Measurements from ENCODE around the gene ECT2L. TPM values are rescaled to one million over a fixed set of nuclear protein-coding genes. Genes with fewer than 3 reads are reported as not detected.

The ECT2L gene
- total RNA-seq, 6 experiments from 2014 or later = not detected

DNA sequence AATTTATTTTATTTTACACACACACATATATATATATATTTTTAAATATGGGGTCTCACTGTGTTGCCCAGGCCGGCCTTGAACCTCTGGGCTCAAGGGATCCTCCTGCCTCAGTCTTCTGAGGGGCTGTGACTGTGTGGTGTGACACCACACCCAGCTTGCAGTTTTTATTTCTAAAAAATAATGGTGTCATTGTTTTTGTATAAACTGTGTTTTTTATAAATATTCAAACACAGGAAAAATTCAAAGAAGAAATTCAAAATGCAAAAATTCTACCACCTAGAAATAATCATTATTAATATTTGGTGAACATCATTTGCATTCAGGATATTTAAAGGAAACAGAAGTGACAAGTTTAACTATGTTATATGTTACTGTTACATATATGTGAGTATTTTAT lies 19.2 kb upstream of the ECT2L start:
- Histone ChIP-seq H3K27ac (no peak overlapping the region), H3K4me3 (no peak overlapping the region), H3K36me3 (peaks cover 0 to 18% (median 5%) of the 10 kb centered on the region in 4 donors), H3K9me3 (no peaks in the 10 kb centered on the region), H3K4me1 (peaks cover 0 to 19% (median 2%) of the 10 kb centered on the region in 4 donors), H3K27me3 (no peaks in the 10 kb centered on the region)
- DNase-seq (no peak), ATAC-seq (no peak)
- intact Hi-C loops (cut with DNase I) = no loop called here
- 93% methylated on average over 1 of the region's 1 CpG for WGBS (ENCODE audit: insufficient coverage, low coverage, low lambda C conversion rate, missing lambda C conversion rate)
- no peak for TF ChIP-seq POLR2A (IDR thresholded peaks at IDR 0.05)
- TF ChIP-seq, protein P1, sequence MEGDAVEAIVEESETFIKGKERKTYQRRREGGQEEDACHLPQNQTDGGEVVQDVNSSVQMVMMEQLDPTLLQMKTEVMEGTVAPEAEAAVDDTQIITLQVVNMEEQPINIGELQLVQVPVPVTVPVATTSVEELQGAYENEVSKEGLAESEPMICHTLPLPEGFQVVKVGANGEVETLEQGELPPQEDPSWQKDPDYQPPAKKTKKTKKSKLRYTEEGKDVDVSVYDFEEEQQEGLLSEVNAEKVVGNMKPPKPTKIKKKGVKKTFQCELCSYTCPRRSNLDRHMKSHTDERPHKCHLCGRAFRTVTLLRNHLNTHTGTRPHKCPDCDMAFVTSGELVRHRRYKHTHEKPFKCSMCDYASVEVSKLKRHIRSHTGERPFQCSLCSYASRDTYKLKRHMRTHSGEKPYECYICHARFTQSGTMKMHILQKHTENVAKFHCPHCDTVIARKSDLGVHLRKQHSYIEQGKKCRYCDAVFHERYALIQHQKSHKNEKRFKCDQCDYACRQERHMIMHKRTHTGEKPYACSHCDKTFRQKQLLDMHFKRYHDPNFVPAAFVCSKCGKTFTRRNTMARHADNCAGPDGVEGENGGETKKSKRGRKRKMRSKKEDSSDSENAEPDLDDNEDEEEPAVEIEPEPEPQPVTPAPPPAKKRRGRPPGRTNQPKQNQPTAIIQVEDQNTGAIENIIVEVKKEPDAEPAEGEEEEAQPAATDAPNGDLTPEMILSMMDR (IDR thresholded peaks at IDR 0.05) = no peak

DNA sequence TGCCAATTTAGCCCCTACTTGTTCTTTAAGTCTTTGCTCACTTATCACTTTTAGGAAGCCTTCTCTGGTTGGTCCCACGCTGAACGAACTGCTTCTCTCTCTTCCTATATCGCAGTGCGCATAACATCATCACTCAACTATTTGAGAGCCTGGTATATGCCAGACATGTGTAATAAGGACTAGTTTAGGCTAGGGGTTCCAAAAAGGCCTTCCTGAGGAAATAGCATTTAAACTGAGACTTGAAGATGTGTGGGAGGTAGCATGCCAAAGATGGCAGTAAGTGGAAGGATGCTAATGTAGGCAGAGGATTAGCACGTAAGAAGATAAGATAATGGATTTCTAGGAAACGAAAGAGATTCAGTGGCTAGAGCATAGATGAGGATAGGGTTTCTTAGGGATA lies 17.6 kb upstream of the ECT2L start:
- Histone ChIP-seq H3K4me1 (peaks cover 0 to 12% (median 0%) of the 10 kb centered on the region in 4 donors), H3K36me3 (peaks cover 0 to 33% (median 7%) of the 10 kb centered on the region in 4 donors), H3K27me3 (no peaks in the 10 kb centered on the region), H3K9me3 (no peaks in the 10 kb centered on the region), H3K4me3 (no peak overlapping the region), H3K27ac (no peak overlapping the region)
- ATAC-seq (no peak), DNase-seq (no peak)
- intact Hi-C loops (cut with DNase I) = no loop called here
- WGBS (ENCODE audit: insufficient coverage, low coverage, low lambda C conversion rate, missing lambda C conversion rate) = 89% methylated on average over 6 of the region's 6 CpGs
- TF ChIP-seq, protein P1 (IDR thresholded peaks at IDR 0.05) = no peak
- no peak for TF ChIP-seq POLR2A (IDR thresholded peaks at IDR 0.05)

DNA sequence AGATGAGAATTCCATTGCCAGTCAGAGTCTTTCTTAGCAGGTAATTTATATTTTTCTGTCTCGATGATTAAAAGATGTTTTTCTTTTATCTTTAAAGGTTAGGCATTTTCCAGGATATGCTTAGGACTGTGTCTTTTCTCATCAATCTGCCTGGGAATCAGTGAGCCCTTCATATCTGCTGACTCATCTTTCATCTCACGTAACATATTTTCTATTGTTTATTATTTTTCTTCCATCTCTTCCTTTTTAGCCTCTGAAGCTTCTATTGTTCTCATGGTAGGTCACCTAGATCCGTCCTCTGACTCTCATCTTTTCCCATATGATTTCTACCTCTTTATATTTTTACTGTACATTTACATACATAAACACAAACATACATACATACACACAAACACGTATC lies 13.6 kb upstream of the ECT2L start:
- Histone ChIP-seq H3K9me3 (no peaks in the 10 kb centered on the region), H3K27ac (no peak overlapping the region), H3K4me3 (no peak overlapping the region), H3K36me3 (peaks cover 0 to 28% (median 8%) of the 10 kb centered on the region in 4 donors), H3K4me1 (no peaks in the 10 kb centered on the region), H3K27me3 (no peaks in the 10 kb centered on the region)
- TF ChIP-seq, protein P1 (IDR thresholded peaks at IDR 0.05) = no peak
- TF ChIP-seq POLR2A (IDR thresholded peaks at IDR 0.05) = no peak
- intact Hi-C loops (cut with DNase I) = no loop called here
- ATAC-seq (no peak), DNase-seq (no peak)
- WGBS (ENCODE audit: insufficient coverage, low coverage, low lambda C conversion rate, missing lambda C conversion rate) = 69% methylated on average over 4 of the region's 4 CpGs

DNA sequence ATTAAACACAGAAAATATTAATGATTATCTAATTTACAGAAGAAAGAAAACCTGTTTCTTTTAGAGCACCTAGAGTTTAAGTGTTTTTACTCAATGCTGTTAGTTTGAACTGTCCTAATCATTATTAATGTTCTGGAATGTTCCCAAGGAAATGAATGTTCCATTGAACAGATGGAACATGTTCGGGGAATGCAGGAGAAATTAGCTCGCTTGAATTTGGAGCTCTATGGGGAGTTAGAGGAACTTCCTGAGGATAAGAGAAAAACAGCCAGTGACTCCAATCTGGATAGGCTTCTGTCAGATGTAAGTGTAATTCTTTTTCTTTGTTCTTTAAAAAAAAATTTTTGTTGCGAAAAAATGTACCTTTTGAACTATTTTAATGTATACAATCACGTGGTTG lies 10.8 kb upstream of the ECT2L start:
- no peak overlapping the region for H3K4me3 ChIP-seq
- intact Hi-C loops (cut with DNase I) = no loop called here
- 83% methylated on average over 4 of the region's 4 CpGs for WGBS (ENCODE audit: insufficient coverage, low coverage, low lambda C conversion rate, missing lambda C conversion rate)
- no peaks in the 10 kb centered on the region for H3K27me3 ChIP-seq
- no peaks in the 10 kb centered on the region for H3K9me3 ChIP-seq
- no peaks in the 10 kb centered on the region for H3K4me1 ChIP-seq
- no peak for ATAC-seq
- H3K27ac ChIP-seq = no peak overlapping the region
- peaks cover 0 to 40% (median 8%) of the 10 kb centered on the region in 4 donors for H3K36me3 ChIP-seq
- DNase-seq = no peak
- TF ChIP-seq, protein P1 (IDR thresholded peaks at IDR 0.05) = no peak
- TF ChIP-seq POLR2A (IDR thresholded peaks at IDR 0.05) = no peak

DNA sequence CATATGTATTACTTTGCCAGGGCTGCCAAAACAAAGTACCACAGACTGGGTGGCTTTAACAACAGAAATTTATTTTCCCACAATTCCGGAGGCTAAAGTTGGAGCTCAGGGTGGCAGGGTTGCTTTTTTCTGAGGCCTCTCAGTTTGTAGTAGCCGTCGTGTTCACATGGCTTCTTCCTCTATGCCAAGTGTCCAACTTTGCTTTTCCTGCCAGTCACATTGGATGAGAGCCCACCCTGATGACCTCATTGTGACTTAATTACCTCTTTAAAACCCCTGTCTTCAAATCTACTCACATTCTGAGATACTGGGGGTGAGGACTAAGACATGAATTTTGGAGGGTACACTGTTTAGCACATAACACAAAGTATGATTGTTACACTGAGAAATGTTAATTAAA lies 9.9 kb upstream of the ECT2L start:
- TF ChIP-seq, protein P1 (IDR thresholded peaks at IDR 0.05) = no peak
- no peak for TF ChIP-seq POLR2A (IDR thresholded peaks at IDR 0.05)
- no peaks in the 10 kb centered on the region for H3K9me3 ChIP-seq
- no peaks in the 10 kb centered on the region for H3K4me1 ChIP-seq
- H3K4me3 ChIP-seq = no peak overlapping the region
- no peak for ATAC-seq
- intact Hi-C loops (cut with DNase I) = no loop called here
- no peak for DNase-seq
- 70% methylated on average over 3 of the region's 3 CpGs for WGBS (ENCODE audit: insufficient coverage, low coverage, low lambda C conversion rate, missing lambda C conversion rate)
- H3K27ac ChIP-seq = no peak overlapping the region
- H3K36me3 ChIP-seq = peaks cover 0 to 42% (median 7%) of the 10 kb centered on the region in 4 donors
- no peaks in the 10 kb centered on the region for H3K27me3 ChIP-seq
